H1 (cell line): ENCODE measurements around the gene SLCO2A1. TPM values are rescaled to one million over a fixed set of nuclear protein-coding genes. Genes with fewer than 3 reads are reported as not detected.

Experiments used
- CTCF ChIA-PET: fragments of 300-600 bp; sonication (Branson Sonifier 250); formaldehyde crosslinking; loops from one replicate; lab custom pipeline; 2021; ENCODE audit not compliant: partially characterized antibody; lab: Charles Lee
- POLR2A ChIA-PET: fragments of 300-600 bp; sonication (Branson Sonifier 250); formaldehyde crosslinking; loops from one replicate; lab custom pipeline; 2021; ENCODE audit warnings: inconsistent platforms; ENCODE audit not compliant: partially characterized antibody; lab: Charles Lee
- DNase-seq, 2 experiments: peaks; one replicate each; pipeline versions ENCODE4 v3.0.0 to v3.0.0-alpha.2; 2010 to 2022; ENCODE audit warnings: low spot score in 2 of 2, low read depth in 1 of 2, mixed read lengths in 1 of 2
- FAIRE-seq: peaks from 2 replicates; lab custom pipeline; 2011; peaks lifted over from hg19 to GRCh38; lab: Jason Lieb, UNC
- H2AFZ ChIP-seq: 2 replicates; pipeline ENCODE4 v1.8.1; 2012; ENCODE audit warnings: low read length, inconsistent platforms
- H2AK5ac ChIP-seq: 2 replicates; pipeline ENCODE4 v1.6.1; 2013; ENCODE audit warnings: low read depth, low read length
- H2BK120ac ChIP-seq: replicated peaks from 2 replicates; pipeline ENCODE3; 2013; ENCODE audit warnings: low read depth, low read length, inconsistent platforms
- H2BK12ac ChIP-seq: 2 replicates; pipeline ENCODE4 v1.6.1; 2013; ENCODE audit warnings: low read depth, low read length
- H2BK15ac ChIP-seq: 2 replicates; pipeline ENCODE4 v1.6.1; 2013; ENCODE audit warnings: low read length
- H2BK20ac ChIP-seq: 2 replicates; pipeline ENCODE4 v1.6.1; 2013; ENCODE audit warnings: low read length
- H2BK5ac ChIP-seq: 2 replicates; pipeline ENCODE4 v1.6.1; 2013; ENCODE audit warnings: low read depth, low read length
- H3K14ac ChIP-seq: 2 replicates; pipeline ENCODE4 v1.6.1; 2013; ENCODE audit warnings: inconsistent platforms; ENCODE audit not compliant: insufficient read length
- H3K18ac ChIP-seq: 2 replicates; pipeline ENCODE4 v1.6.1; 2013; ENCODE audit warnings: low read length; ENCODE audit errors: extremely low read depth
- H3K23ac ChIP-seq: 2 replicates; pipeline ENCODE4 v1.6.1; 2013; ENCODE audit warnings: inconsistent platforms; ENCODE audit not compliant: insufficient read length
- H3K23me2 ChIP-seq: 2 replicates; pipeline ENCODE4 v1.6.1; 2013; ENCODE audit warnings: low read depth, low read length
- H3K27ac ChIP-seq: 2 replicates; pipeline ENCODE4 v1.6.1; 2011; ENCODE audit warnings: low read depth, low read length, inconsistent platforms
- H3K27me3 ChIP-seq, 4 experiments: replicated peaks in 1 of 4; 1 replicate in 1 of 4; 2 replicates in 3 of 4; pipeline versions ENCODE4 v1.6.1 to v1.8.1; 2011 to 2013; ENCODE audit warnings: low read length in 3 of 4, mild to moderate bottlenecking in 3 of 4, inconsistent platforms in 2 of 4, mixed read lengths in 2 of 4, moderate library complexity in 1 of 4; ENCODE audit not compliant: control insufficient read depth in 3 of 4, insufficient read depth in 3 of 4; ENCODE audit errors: extremely low read depth in 1 of 4
- H3K36me3 ChIP-seq, 4 experiments: 2 replicates each; pipeline versions ENCODE4 v1.6.1 to v1.8.1; 2011 to 2013; ENCODE audit warnings: mild to moderate bottlenecking in 4 of 4, low read length in 3 of 4, moderate library complexity in 2 of 4, control low read depth in 1 of 4, inconsistent platforms in 1 of 4; ENCODE audit not compliant: insufficient read depth in 4 of 4, control insufficient read depth in 2 of 4
- H3K4ac ChIP-seq: replicated peaks from 2 replicates; pipeline ENCODE3; 2013; ENCODE audit warnings: low read length, low read depth, mixed read lengths, inconsistent platforms; ENCODE audit not compliant: insufficient read length
- H3K4me1 ChIP-seq, 4 experiments: replicated peaks in 1 of 4; 1 replicate in 1 of 4; 2 replicates in 3 of 4; pipeline versions ENCODE4 v1.6.1 to v1.8.1; 2011 to 2013; ENCODE audit warnings: low read length in 3 of 4, inconsistent platforms in 2 of 4, mixed read lengths in 1 of 4; ENCODE audit not compliant: insufficient read depth in 4 of 4, control insufficient read depth in 3 of 4
- H3K4me2 ChIP-seq, 2 experiments: 2 replicates each; pipeline versions ENCODE4 v1.6.1 to v1.8.1; 2011 to 2013; ENCODE audit warnings: low read depth in 2 of 2, low read length in 2 of 2, control low read depth in 1 of 2, inconsistent platforms in 1 of 2, mild to moderate bottlenecking in 1 of 2; ENCODE audit not compliant: insufficient read depth in 1 of 2
- H3K4me3 ChIP-seq, 4 experiments: fragments of 200-600, 300-600 bp in 1 of 4; sonication (generic), shearing (Covaris generic), sonication (Bioruptor Twin) in 1 of 4; 2 replicates each; pipeline versions ENCODE4 v1.5.1 to v1.8.1; 2011 to 2016; ENCODE audit warnings: low read length in 4 of 4, low read depth in 3 of 4, control low read depth in 2 of 4, inconsistent platforms in 2 of 4, mild to moderate bottlenecking in 2 of 4, mixed read lengths in 1 of 4, moderate library complexity in 1 of 4; ENCODE audit not compliant: insufficient read depth in 2 of 4; ENCODE audit errors: extremely low read depth in 1 of 4
- H3K56ac ChIP-seq: replicated peaks from 2 replicates; pipeline ENCODE3; 2013; ENCODE audit warnings: low read depth, mild to moderate bottlenecking, mixed read lengths, low read length, inconsistent platforms; ENCODE audit not compliant: insufficient read length
- H3K79me1 ChIP-seq: 2 replicates; pipeline ENCODE4 v1.6.1; 2013; ENCODE audit warnings: low read depth, low read length, control low read depth
- H3K79me2 ChIP-seq, 2 experiments: 2 replicates each; pipeline versions ENCODE4 v1.6.1 to v1.8.1; 2012 to 2013; ENCODE audit warnings: low read length in 2 of 2, mild to moderate bottlenecking in 2 of 2, inconsistent platforms in 1 of 2; ENCODE audit not compliant: insufficient read depth in 2 of 2, control insufficient read depth in 1 of 2
- H3K9ac ChIP-seq, 4 experiments: replicated peaks in 1 of 4; 1 replicate in 1 of 4; 2 replicates in 3 of 4; pipeline versions ENCODE4 v1.6.1 to v1.8.1; 2011 to 2013; ENCODE audit warnings: low read depth in 3 of 4, low read length in 3 of 4, control low read depth in 2 of 4, mild to moderate bottlenecking in 2 of 4, moderate library complexity in 2 of 4, inconsistent platforms in 1 of 4; ENCODE audit errors: extremely low read depth in 1 of 4
- H3K9me3 ChIP-seq, 2 experiments: 2 replicates each; pipeline versions ENCODE4 v1.6.1 to v1.8.1; 2012 to 2013; ENCODE audit warnings: mild to moderate bottlenecking in 2 of 2, moderate library complexity in 2 of 2, control low read depth in 1 of 2, inconsistent platforms in 1 of 2, low read depth in 1 of 2, low read length in 1 of 2, mixed read lengths in 1 of 2; ENCODE audit not compliant: insufficient read depth in 2 of 2
- H4K20me1 ChIP-seq, 2 experiments: replicated peaks in 1 of 2; 2 replicates each; pipeline versions ENCODE3 to v1.8.1; 2011 to 2013; ENCODE audit warnings: inconsistent platforms in 2 of 2, low read length in 2 of 2, mild to moderate bottlenecking in 1 of 2; ENCODE audit not compliant: insufficient read depth in 2 of 2, control insufficient read depth in 1 of 2
- H4K5ac ChIP-seq: 2 replicates; pipeline ENCODE4 v1.6.1; 2013; ENCODE audit warnings: low read length, low read depth, mixed read lengths, inconsistent platforms; ENCODE audit not compliant: insufficient read length
- H4K8ac ChIP-seq: 2 replicates; pipeline ENCODE4 v1.8.0; 2013; ENCODE audit warnings: mild to moderate bottlenecking, moderate library complexity, low read length, inconsistent platforms; ENCODE audit not compliant: insufficient read depth; ENCODE audit errors: extremely low read depth
- H4K91ac ChIP-seq: replicated peaks from 2 replicates; pipeline ENCODE3; 2013; ENCODE audit warnings: low read length, mixed read lengths, inconsistent platforms; ENCODE audit not compliant: insufficient read length
- BACH1 ChIP-seq: IDR thresholded peaks from 2 replicates; pipeline ENCODE4 v1.6.1; 2012; ENCODE audit warnings: low read length, improper control_type of control experiment
- CEBPB ChIP-seq: IDR thresholded peaks from 2 replicates; pipeline ENCODE4 v1.6.1; 2012; ENCODE audit warnings: low read depth, low read length
- CHD2 ChIP-seq: IDR thresholded peaks from 2 replicates; pipeline ENCODE4 v1.6.1; 2012; ENCODE audit warnings: low read length, improper control_type of control experiment
- EGR1 ChIP-seq: IDR thresholded peaks from 2 replicates; pipeline ENCODE4 v1.6.1; 2011; ENCODE audit warnings: low read depth, low read length, borderline replicate concordance
- GABPA ChIP-seq: IDR thresholded peaks from 2 replicates; pipeline ENCODE4 v1.6.1; 2011; ENCODE audit warnings: mild to moderate bottlenecking, low read length, moderate library complexity, borderline replicate concordance; ENCODE audit not compliant: insufficient read depth
- JUN ChIP-seq: IDR thresholded peaks from 2 replicates; pipeline ENCODE4 v1.6.1; 2011; ENCODE audit warnings: low read depth, mild to moderate bottlenecking, improper control_type of control experiment, low read length
- KDM1A ChIP-seq: fragments of 200-600, 300-600 bp; sonication (generic); IDR thresholded peaks from 2 replicates; pipeline ENCODE4 v1.7.1; 2016; ENCODE audit warnings: mild to moderate bottlenecking, low read length, borderline replicate concordance
- RAD21 ChIP-seq, 2 experiments: IDR thresholded peaks in 1 of 2; conservative IDR thresholded peaks in 1 of 2; 2 replicates each; pipeline ENCODE4 v1.6.1; 2011; ENCODE audit warnings: low read depth in 2 of 2, low read length in 2 of 2, improper control_type of control experiment in 1 of 2, inconsistent platforms in 1 of 2, mild to moderate bottlenecking in 1 of 2, moderate library complexity in 1 of 2
- SRF ChIP-seq: IDR thresholded peaks from 2 replicates; pipeline ENCODE4 v1.6.1; 2011; ENCODE audit warnings: mild to moderate bottlenecking, low read depth, low read length, moderate library complexity
- SUZ12 ChIP-seq: fragments of 200-600 bp; sonication (generic); IDR thresholded peaks from 2 replicates; pipeline ENCODE4 v1.6.1; 2012; ENCODE audit warnings: mild to moderate bottlenecking, inconsistent platforms, low read length, moderate library complexity, mixed read lengths
- TBP ChIP-seq: IDR thresholded peaks from 2 replicates; pipeline ENCODE4 v1.6.1; 2011; ENCODE audit warnings: low read depth, low read length, improper control_type of control experiment
- WGBS, 2 experiments: shearing (Covaris generic) in 1 of 2; methylation state at CpG; one replicate each; pipeline versions ENCODE4 v1.1.6 to v1.1.7; 2013 to 2015; ENCODE audit warnings: low lambda C conversion rate in 2 of 2, mixed read lengths in 2 of 2, inconsistent platforms in 1 of 2, low coverage in 1 of 2, missing lambda C conversion rate in 1 of 2; ENCODE audit not compliant: insufficient replicate concordance in 2 of 2, insufficient coverage in 1 of 2, insufficient read length in 1 of 2; ENCODE audit errors: extremely low coverage in 1 of 2, missing lambda C conversion rate in 1 of 2; 5-methylcytosine and 5-hydroxymethylcytosine counted together
- polyA plus RNA-seq, 7 experiments: library from polyadenylated mRNA; depleted of rRNA in 3 of 7; stranded (reverse) in 5 of 7; unstranded in 2 of 7; fragments of >200 nt in 5 of 7; fragments of 200-250 nt in 2 of 7; gene quantifications; 1 replicate in 5 of 7; 2 replicates in 1 of 7; 4 replicates in 1 of 7; pipeline versions ENCODE4 v1.2.1 to v1.2.3, GENCODE V29; 2011 to 2013; ENCODE audit warnings: missing spikeins in 2 of 7, mixed read lengths in 2 of 7
- total RNA-seq: library from RNA; stranded (reverse); fragmentation: NEBNext Ultra II Directional; extraction: Animal tissue kit (Norgen Biotek cat#: 25700); gene quantifications from 2 replicates; pipeline ENCODE4 v1.2.1, GENCODE V29; 2021

Gene SLCO2A1
- total and polyA plus RNA-seq, 2 of the 8 experiments (the other 6 are each of a cell fraction or from before 2014, with no cell fraction given), result 1.1 to 2.3 TPM

DNA sequence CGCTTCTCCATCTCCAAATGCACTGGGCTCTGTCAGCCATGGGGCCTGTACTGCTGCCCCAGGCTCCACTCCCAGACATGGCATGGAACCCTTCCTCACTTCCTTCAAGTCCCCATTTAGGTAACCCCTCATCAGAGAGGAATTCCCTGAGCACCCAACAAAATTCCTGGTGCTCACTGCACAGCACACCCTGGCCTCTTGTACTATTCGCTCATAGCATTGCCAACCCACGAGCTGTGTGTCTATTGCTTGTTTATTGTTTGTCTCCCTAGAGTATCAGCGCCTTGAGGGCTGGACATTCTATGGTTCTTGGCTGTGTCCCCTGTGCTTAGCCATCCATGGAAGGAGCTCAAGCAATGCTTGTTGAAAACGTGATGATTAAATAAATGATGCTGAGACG is 46.1 kb upstream of the SLCO2A1 start:
- Histone ChIP-seq H4K91ac (no peak overlapping the region), H4K20me1 (no peaks in the 10 kb centered on the region), H2BK120ac (no peak overlapping the region), H3K23ac (no peak overlapping the region), H3K9ac (no peak overlapping the region), H3K79me1 (no peaks in the 10 kb centered on the region), H2BK12ac (no peak overlapping the region), H3K4me1 (no peaks in the 10 kb centered on the region), H4K5ac (no peak overlapping the region), H3K4me3 (no peak overlapping the region), H2BK5ac (no peak overlapping the region), H2AFZ (no peak overlapping the region), H3K56ac (no peak overlapping the region), H3K14ac (no peak overlapping the region), H2BK15ac (no peak overlapping the region), H3K4ac (no peak overlapping the region), H2BK20ac (no peak overlapping the region), H2AK5ac (no peak overlapping the region), H3K27me3 (no peaks in the 10 kb centered on the region), H3K79me2 (no peaks in the 10 kb centered on the region), H3K18ac (no peak overlapping the region), H3K23me2 (no peaks in the 10 kb centered on the region), H3K4me2 (no peak overlapping the region), H3K9me3 (peaks cover 0 to 3% of the 10 kb centered on the region in 2 experiments; a peak in 2 of 4 replicates), H3K27ac (no peak overlapping the region), H3K36me3 (no peaks in the 10 kb centered on the region), H4K8ac (no peak overlapping the region)
- WGBS, 2 experiments, result 87% methylated on average over 5 of the region's 6 CpGs; no CpG with 5 or more reads in 1 of the 2 experiments
- TF ChIP-seq CEBPB (no peak), RAD21 (IDR thresholded peaks at IDR 0.05 in 1 of 2, conservative IDR thresholded peaks at IDR 0.05 in 1 of 2; ENCODE audit: low read depth in 2 of 2, low read length in 2 of 2) (no peak), TBP (no peak), EGR1 (no peak), GABPA (no peak), CHD2 (no peak), BACH1 (no peak), SUZ12 (no peak), JUN (no peak), KDM1A (no peak), SRF (no peak)
- POLR2A ChIA-PET, result no interaction called here
- FAIRE-seq, result no peak
- DNase-seq, result no peak
- CTCF ChIA-PET, result no interaction called here
